ENCODE data around the gene MIER3.

Gene MIER3

DNA sequence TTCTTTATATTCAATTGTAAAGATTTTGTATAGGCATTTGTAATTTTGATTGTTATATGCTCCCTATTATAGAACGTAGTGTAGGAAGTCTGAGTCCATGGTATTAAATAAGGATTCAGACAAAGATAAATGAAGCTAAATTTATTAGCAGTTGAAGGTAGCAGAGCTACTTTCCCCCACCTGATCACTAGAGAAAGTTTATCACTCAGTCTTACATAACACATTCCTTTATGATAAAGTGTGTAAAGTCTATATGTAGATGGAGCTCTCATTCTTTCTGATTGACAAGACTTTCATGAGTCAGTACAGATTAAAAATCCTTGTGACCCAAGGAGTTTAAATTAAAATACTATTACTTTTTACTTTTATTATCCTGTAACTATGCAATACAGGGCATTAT, 2.3 kb upstream of the MIER3 start:
- TF ChIP-seq, protein P1, sequence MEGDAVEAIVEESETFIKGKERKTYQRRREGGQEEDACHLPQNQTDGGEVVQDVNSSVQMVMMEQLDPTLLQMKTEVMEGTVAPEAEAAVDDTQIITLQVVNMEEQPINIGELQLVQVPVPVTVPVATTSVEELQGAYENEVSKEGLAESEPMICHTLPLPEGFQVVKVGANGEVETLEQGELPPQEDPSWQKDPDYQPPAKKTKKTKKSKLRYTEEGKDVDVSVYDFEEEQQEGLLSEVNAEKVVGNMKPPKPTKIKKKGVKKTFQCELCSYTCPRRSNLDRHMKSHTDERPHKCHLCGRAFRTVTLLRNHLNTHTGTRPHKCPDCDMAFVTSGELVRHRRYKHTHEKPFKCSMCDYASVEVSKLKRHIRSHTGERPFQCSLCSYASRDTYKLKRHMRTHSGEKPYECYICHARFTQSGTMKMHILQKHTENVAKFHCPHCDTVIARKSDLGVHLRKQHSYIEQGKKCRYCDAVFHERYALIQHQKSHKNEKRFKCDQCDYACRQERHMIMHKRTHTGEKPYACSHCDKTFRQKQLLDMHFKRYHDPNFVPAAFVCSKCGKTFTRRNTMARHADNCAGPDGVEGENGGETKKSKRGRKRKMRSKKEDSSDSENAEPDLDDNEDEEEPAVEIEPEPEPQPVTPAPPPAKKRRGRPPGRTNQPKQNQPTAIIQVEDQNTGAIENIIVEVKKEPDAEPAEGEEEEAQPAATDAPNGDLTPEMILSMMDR (IDR thresholded peaks at IDR 0.05; ENCODE audit: poor library complexity, severe bottlenecking), result no peak
- DNase-seq (ENCODE audit: low spot score) (no peak), ATAC-seq (ENCODE audit: low read depth) (no peak)
- H3K4me1 ChIP-seq (ENCODE audit: insufficient read depth, poor library complexity, severe bottlenecking), result peaks cover 10% of the 10 kb centered on the region
- H3K9me3 ChIP-seq (ENCODE audit: severe bottlenecking), result no peaks in the 10 kb centered on the region
- no peak overlapping the region for H3K4me3 ChIP-seq (ENCODE audit: severe bottlenecking)
- peaks cover 7% of the 10 kb centered on the region for H3K27me3 ChIP-seq (ENCODE audit: insufficient read depth, poor library complexity, severe bottlenecking)
- H3K36me3 ChIP-seq (ENCODE audit: low read depth), result peaks cover 11% of the 10 kb centered on the region
- no peak overlapping the region for H3K27ac ChIP-seq (ENCODE audit: poor library complexity, severe bottlenecking)

DNA sequence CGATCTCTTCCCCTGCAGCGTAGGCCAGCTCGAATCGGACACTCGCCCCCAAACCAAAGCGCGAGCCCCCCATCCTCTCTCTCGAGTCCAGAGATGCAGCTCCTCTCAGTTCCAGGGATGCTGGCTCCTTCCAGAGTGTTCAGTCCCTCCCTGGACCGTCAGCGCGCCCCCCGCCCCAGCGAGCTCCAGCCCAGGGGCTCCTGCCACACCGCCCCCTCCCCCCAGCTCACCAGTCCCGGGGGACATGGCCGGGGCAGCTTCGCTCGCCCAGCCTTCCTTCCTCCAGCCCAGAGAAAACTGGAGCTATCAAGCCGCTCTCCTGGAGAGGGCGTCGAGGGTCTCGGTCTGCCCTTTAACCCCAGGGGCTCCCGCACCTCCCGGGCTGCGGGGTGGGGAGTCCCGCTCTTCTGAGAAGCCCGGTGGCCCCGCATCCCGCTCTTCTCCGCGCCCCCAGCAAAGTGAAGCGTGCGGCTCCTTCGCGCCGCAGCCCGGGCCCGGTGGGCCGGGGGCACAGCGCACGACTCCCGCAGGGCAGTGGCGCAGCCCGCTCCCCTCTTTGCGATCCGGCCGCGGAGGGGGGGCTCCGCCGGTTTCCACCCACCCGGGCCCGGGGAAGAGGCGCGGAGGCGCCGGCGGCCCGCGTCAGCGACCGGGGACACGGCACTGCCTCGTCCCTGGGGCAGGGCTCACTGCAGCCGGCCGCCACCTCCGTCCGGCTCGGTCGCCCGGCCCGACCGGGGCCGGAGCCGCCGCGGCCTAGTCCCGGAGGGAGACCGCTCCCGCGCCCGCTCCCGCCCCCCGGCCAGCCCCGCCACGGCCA, 587 bp downstream of the MIER3 start:
- peak; percentile 32 for ATAC-seq (ENCODE audit: low read depth)
- H3K4me1 ChIP-seq (ENCODE audit: insufficient read depth, poor library complexity, severe bottlenecking), result peaks cover 10% of the 10 kb centered on the region
- no peak for DNase-seq (ENCODE audit: low spot score)
- H3K27ac ChIP-seq (ENCODE audit: poor library complexity, severe bottlenecking), result peak overlapping the region; percentile 71
- H3K9me3 ChIP-seq (ENCODE audit: severe bottlenecking), result no peaks in the 10 kb centered on the region
- TF ChIP-seq, protein P1 (IDR thresholded peaks at IDR 0.05; ENCODE audit: poor library complexity, severe bottlenecking), result no peak
- H3K36me3 ChIP-seq (ENCODE audit: low read depth), result peaks cover 40% of the 10 kb centered on the region
- H3K27me3 ChIP-seq (ENCODE audit: insufficient read depth, poor library complexity, severe bottlenecking), result no peaks in the 10 kb centered on the region
- peak overlapping the region; percentile 95 for H3K4me3 ChIP-seq (ENCODE audit: severe bottlenecking)

DNA sequence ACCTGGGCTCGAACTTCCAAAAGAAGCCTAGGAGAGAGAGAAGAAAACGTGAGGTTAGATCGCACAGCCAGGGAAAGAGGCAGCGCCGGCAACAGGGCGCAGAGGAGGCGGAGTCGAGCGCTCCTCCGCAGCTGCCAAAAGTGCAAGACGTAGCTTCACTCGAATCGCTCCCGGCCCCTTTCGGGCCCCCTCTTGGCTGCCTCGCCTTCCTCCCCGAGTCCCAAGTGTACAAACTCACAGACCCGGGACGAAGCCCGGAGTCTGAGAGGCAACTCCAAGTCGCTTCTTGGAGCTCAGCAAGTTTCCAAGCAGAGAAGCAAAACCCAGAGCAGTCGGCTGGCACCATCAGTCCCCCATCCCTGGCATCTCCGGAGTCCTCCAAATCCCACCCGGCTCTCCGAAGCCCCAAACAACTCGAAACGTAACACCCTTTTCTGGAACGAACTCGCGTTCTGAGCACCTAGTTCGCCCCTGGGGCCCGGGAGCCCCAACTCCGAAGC, 1.2 kb downstream of the MIER3 start:
- Histone ChIP-seq H3K9me3 (ENCODE audit: severe bottlenecking) (no peaks in the 10 kb centered on the region), H3K36me3 (ENCODE audit: low read depth) (peaks cover 47% of the 10 kb centered on the region), H3K4me1 (ENCODE audit: insufficient read depth, poor library complexity, severe bottlenecking) (peaks cover 10% of the 10 kb centered on the region), H3K27me3 (ENCODE audit: insufficient read depth, poor library complexity, severe bottlenecking) (no peaks in the 10 kb centered on the region), H3K27ac (ENCODE audit: poor library complexity, severe bottlenecking) (peak overlapping the region; percentile 71), H3K4me3 (ENCODE audit: severe bottlenecking) (peak overlapping the region; percentile 95)
- DNase-seq (ENCODE audit: low spot score), result peak; percentile 73
- ATAC-seq (ENCODE audit: low read depth), result peak; percentile 77
- TF ChIP-seq, protein P1 (IDR thresholded peaks at IDR 0.05; ENCODE audit: poor library complexity, severe bottlenecking), result no peak

DNA sequence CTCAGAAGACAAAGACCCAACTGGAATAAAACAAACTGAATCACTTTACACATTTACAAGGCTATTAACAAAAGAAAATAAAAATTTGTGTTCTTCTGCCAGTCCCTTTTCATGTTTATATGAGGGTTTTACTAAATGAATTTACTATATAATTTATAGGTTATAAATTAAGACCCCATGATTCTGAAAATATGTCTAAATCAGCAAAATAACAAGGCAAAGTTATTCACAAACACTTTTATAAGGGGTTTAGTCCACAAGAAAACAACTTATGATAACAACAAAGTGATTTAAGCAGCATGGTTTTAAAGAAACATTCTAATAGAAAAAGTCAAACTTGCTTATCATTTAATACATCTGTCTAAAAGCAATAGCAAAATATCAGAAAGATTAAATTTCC, 4.9 kb downstream of the MIER3 start:
- TF ChIP-seq, protein P1 (IDR thresholded peaks at IDR 0.05; ENCODE audit: poor library complexity, severe bottlenecking), result no peak
- Histone ChIP-seq H3K36me3 (ENCODE audit: low read depth) (peaks cover 66% of the 10 kb centered on the region), H3K27ac (ENCODE audit: poor library complexity, severe bottlenecking) (no peak overlapping the region), H3K9me3 (ENCODE audit: severe bottlenecking) (no peaks in the 10 kb centered on the region), H3K4me1 (ENCODE audit: insufficient read depth, poor library complexity, severe bottlenecking) (peaks cover 10% of the 10 kb centered on the region), H3K27me3 (ENCODE audit: insufficient read depth, poor library complexity, severe bottlenecking) (no peaks in the 10 kb centered on the region), H3K4me3 (ENCODE audit: severe bottlenecking) (no peak overlapping the region)
- ATAC-seq (ENCODE audit: low read depth) (no peak), DNase-seq (ENCODE audit: low spot score) (no peak)

DNA sequence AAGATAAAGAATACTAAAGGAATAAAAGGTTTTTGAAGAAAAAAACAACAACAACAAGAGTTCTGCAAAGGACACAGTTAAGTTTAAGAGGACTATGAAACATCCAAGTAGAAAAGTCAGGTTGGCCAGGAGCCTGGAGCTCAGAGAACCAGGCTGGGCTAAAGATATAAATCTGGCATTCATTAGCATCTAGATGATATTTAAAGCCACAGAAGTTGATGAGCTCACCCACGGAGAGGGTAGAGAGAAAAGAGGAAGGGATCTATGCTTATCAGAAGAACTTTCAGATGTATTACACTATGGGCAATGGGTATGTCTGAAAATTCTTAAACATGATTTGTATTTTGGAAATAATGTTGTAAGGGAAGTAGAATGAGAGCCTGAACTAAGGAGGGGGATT, 9.9 kb downstream of the MIER3 start:
- no peak for ATAC-seq (ENCODE audit: low read depth)

More for the DNA sequence above, 9.9 kb downstream of the MIER3 start:
- no peak overlapping the region for H3K4me3 ChIP-seq (ENCODE audit: severe bottlenecking)
- no peaks in the 10 kb centered on the region for H3K27me3 ChIP-seq (ENCODE audit: insufficient read depth, poor library complexity, severe bottlenecking)
- no peak overlapping the region for H3K27ac ChIP-seq (ENCODE audit: poor library complexity, severe bottlenecking)
- DNase-seq (ENCODE audit: low spot score), result no peak
- no peaks in the 10 kb centered on the region for H3K4me1 ChIP-seq (ENCODE audit: insufficient read depth, poor library complexity, severe bottlenecking)
- H3K36me3 ChIP-seq (ENCODE audit: low read depth), result peaks cover 84% of the 10 kb centered on the region
- TF ChIP-seq, protein P1 (IDR thresholded peaks at IDR 0.05; ENCODE audit: poor library complexity, severe bottlenecking), result no peak
- H3K9me3 ChIP-seq (ENCODE audit: severe bottlenecking), result no peaks in the 10 kb centered on the region
